GM06990 (cell line): Measurements from ENCODE around the gene PCLO.
"Not testable (repeated sequence)": the region's sequence is repeated elsewhere in the genome, so short reads cannot be mapped to it uniquely, and the experiment has no call there.

Experiments used
- DNase-seq: peaks from one replicate; pipeline ENCODE4 v3.0.0-alpha.2; 2011; ENCODE audit not compliant: insufficient read length; ENCODE audit errors: extremely low read depth
- H3K27me3 ChIP-seq: replicated peaks from 2 replicates; pipeline ENCODE4 v1.6.0; 2011; ENCODE audit warnings: low read length; ENCODE audit not compliant: control insufficient read depth, insufficient read depth
- H3K36me3 ChIP-seq: 2 replicates; pipeline ENCODE4 v1.5.1; 2011; ENCODE audit warnings: low read length; ENCODE audit not compliant: control insufficient read depth, insufficient read depth
- H3K4me3 ChIP-seq: replicated peaks from 2 replicates; pipeline ENCODE4 v1.5.1; 2011; ENCODE audit warnings: low read depth, mild to moderate bottlenecking, control low read depth, low read length
- CTCF ChIP-seq: IDR thresholded peaks from 2 replicates; pipeline ENCODE4 v1.5.1; 2011; ENCODE audit warnings: low read length, control low read depth, mild to moderate bottlenecking, inconsistent platforms; ENCODE audit not compliant: insufficient read depth, poor library complexity, severe bottlenecking

The PCLO gene

GRCh38 chr7:82925331-82925730 lies 237.4 kb downstream of the PCLO start:
- no peak for DNase-seq
- H3K27me3 ChIP-seq = no peaks in the 10 kb centered on the region
- TF ChIP-seq CTCF = no peak
- H3K36me3 ChIP-seq = no peaks in the 10 kb centered on the region
- H3K4me3 ChIP-seq = no peak overlapping the region

- no peaks in the 10 kb centered on the region for H3K36me3 ChIP-seq
- TF ChIP-seq CTCF = no peak
- no peaks in the 10 kb centered on the region for H3K27me3 ChIP-seq
- no peak overlapping the region for H3K4me3 ChIP-seq
- DNase-seq = no peak
Measured at GRCh38 chr7:82906502-82906901, 256.2 kb downstream of the PCLO start.

- no peak for TF ChIP-seq CTCF
- no peaks in the 10 kb centered on the region for H3K27me3 ChIP-seq
- no peaks in the 10 kb centered on the region for H3K36me3 ChIP-seq
- DNase-seq = no peak
- H3K4me3 ChIP-seq = no peak overlapping the region
Measured at GRCh38 chr7:82904871-82905270, 257.8 kb downstream of the PCLO start.

GRCh38 chr7:82901098-82901497 lies 261.6 kb downstream of the PCLO start:
- not testable (repeated sequence) for H3K27me3 ChIP-seq, H3K36me3 ChIP-seq, DNase-seq, H3K4me3 ChIP-seq

- H3K36me3 ChIP-seq = no peaks in the 10 kb centered on the region
- H3K4me3 ChIP-seq = no peak overlapping the region
- H3K27me3 ChIP-seq = no peaks in the 10 kb centered on the region
- no peak for DNase-seq
- TF ChIP-seq CTCF = no peak
Measured at GRCh38 chr7:82897500-82897899, 265.2 kb downstream of the PCLO start.

- not testable (repeated sequence) for H3K27me3 ChIP-seq, H3K36me3 ChIP-seq, H3K4me3 ChIP-seq, DNase-seq
Measured at GRCh38 chr7:82894341-82894740, 268.3 kb downstream of the PCLO start.

GRCh38 chr7:82886324-82886723 lies 276.4 kb downstream of the PCLO start:
- no peak for TF ChIP-seq CTCF

More at GRCh38 chr7:82886324-82886723, 276.4 kb downstream of the PCLO start:
- DNase-seq = no peak
- no peak overlapping the region for H3K4me3 ChIP-seq
- no peaks in the 10 kb centered on the region for H3K36me3 ChIP-seq
- no peaks in the 10 kb centered on the region for H3K27me3 ChIP-seq
